ENCODE results near the gene TERC. TPM values are rescaled to one million over a fixed set of nuclear protein-coding genes. Genes with fewer than 3 reads are reported as not detected.
"Not testable (repeated sequence)": the region's sequence is repeated elsewhere in the genome, so short reads cannot be mapped to it uniquely, and the experiment has no call there.

The TERC gene
- total RNA-seq, 1 donor from 2014 or later, result 2.9 TPM

GRCh38 chr3:169744366-169745054 is 20.4 kb downstream of the TERC start:
- Histone ChIP-seq H3K27me3 (ENCODE audit: low read depth) (no peaks in the 10 kb centered on the region), H3K27ac (no peak overlapping the region), H3K4me3 (no peak overlapping the region), H3K9me3 (no peaks in the 10 kb centered on the region), H3K36me3 (no peaks in the 10 kb centered on the region), H3K4me1 (no peaks in the 10 kb centered on the region)
- ATAC-seq (no peak), DNase-seq (no peak)
- TF ChIP-seq CTCF (IDR thresholded peaks at IDR 0.05), result peak; percentile 44
- intact Hi-C loops (cut with DNase I), result no loop called here

- TF ChIP-seq CTCF (IDR thresholded peaks at IDR 0.05), result no peak
- Histone ChIP-seq H3K27ac (no peak overlapping the region), H3K27me3 (ENCODE audit: low read depth) (no peaks in the 10 kb centered on the region), H3K9me3 (peaks cover 11% of the 10 kb centered on the region), H3K4me1 (no peaks in the 10 kb centered on the region), H3K36me3 (no peaks in the 10 kb centered on the region), H3K4me3 (no peak overlapping the region)
- intact Hi-C loops (cut with DNase I), result no loop called here
- DNase-seq (no peak), ATAC-seq (no peak)
Observed at GRCh38 chr3:169739067-169739466, 25.8 kb downstream of the TERC start.

- H3K9me3 ChIP-seq; H3K36me3 ChIP-seq; H3K4me1 ChIP-seq; DNase-seq; ATAC-seq; H3K4me3 ChIP-seq; intact Hi-C loops (cut with DNase I); H3K27me3 ChIP-seq (ENCODE audit: low read depth); H3K27ac ChIP-seq: not testable (repeated sequence)
Observed at GRCh38 chr3:169731857-169732256, 33.0 kb downstream of the TERC start.

- H3K27me3 ChIP-seq (ENCODE audit: low read depth), result no peaks in the 10 kb centered on the region
Observed at GRCh38 chr3:169722724-169723123, 42.1 kb downstream of the TERC start.

GRCh38 chr3:169718415-169718814 is 46.4 kb downstream of the TERC start:
- H3K4me1 ChIP-seq; H3K27me3 ChIP-seq (ENCODE audit: low read depth); ATAC-seq; H3K27ac ChIP-seq; intact Hi-C loops (cut with DNase I); H3K4me3 ChIP-seq; H3K9me3 ChIP-seq; H3K36me3 ChIP-seq; DNase-seq: not testable (repeated sequence)

More at GRCh38 chr3:169722724-169723123, 42.1 kb downstream of the TERC start:
- Histone ChIP-seq H3K4me1 (no peaks in the 10 kb centered on the region), H3K36me3 (no peaks in the 10 kb centered on the region), H3K27ac (no peak overlapping the region), H3K4me3 (no peak overlapping the region), H3K9me3 (no peaks in the 10 kb centered on the region)
- ATAC-seq (no peak), DNase-seq (no peak)
- no peak for TF ChIP-seq CTCF (IDR thresholded peaks at IDR 0.05)
- intact Hi-C loops (cut with DNase I), result no loop called here

Other genes starting within 250 kb of the TERC start
- gene MECOM, start 101.3 kb downstream of the TERC start, total RNA-seq, result 92.4 TPM
- 0.92 TPM for gene ACTRT3, start 4.5 kb upstream of the TERC start, total RNA-seq
- gene MYNN, start 8.3 kb upstream of the TERC start, total RNA-seq, result 15.0 TPM
- gene LRRIQ4, start 47.8 kb upstream of the TERC start, total RNA-seq, result not detected
- 4.8 TPM for gene LRRC34, start 47.8 kb upstream of the TERC start, total RNA-seq
- 1.1 TPM for gene LRRC31, start 104.9 kb upstream of the TERC start, total RNA-seq
- not detected for gene SAMD7, start 146.5 kb upstream of the TERC start, total RNA-seq
- 153 TPM for gene SEC62, start 201.7 kb upstream of the TERC start, total RNA-seq